ENCODE results near the gene CIDEB.

The CIDEB gene

GRCh38 chr14:24267516-24267915 is 40.3 kb downstream of the CIDEB start:
- DNase-seq, result no peak

GRCh38 chr14:24266344-24267244 is 41.2 kb downstream of the CIDEB start:
- DNase-seq, result no peak

GRCh38 chr14:24264298-24264697 is 43.5 kb downstream of the CIDEB start:
- DNase-seq, result no peak

GRCh38 chr14:24263848-24264247 is 43.9 kb downstream of the CIDEB start:
- no peak for DNase-seq

- DNase-seq, result no peak
Measured at GRCh38 chr14:24262821-24263733, 44.7 kb downstream of the CIDEB start, which contains the start of gene TGM1. Gene TGM1 (minus strand): TSS chr14:24263177. CDS start chr14:24262352, 825 bp downstream.

- no peak for DNase-seq
Measured at GRCh38 chr14:24261969-24262327, 45.8 kb downstream of the CIDEB start.

- DNase-seq, result no peak
Measured at GRCh38 chr14:24261256-24261968, 46.4 kb downstream of the CIDEB start.

- no peak for DNase-seq
Measured at GRCh38 chr14:24260780-24261157, 47.0 kb downstream of the CIDEB start.

GRCh38 chr14:24260026-24260779 is 47.6 kb downstream of the CIDEB start:
- DNase-seq, result no peak

GRCh38 chr14:24259282-24260025 is 48.3 kb downstream of the CIDEB start:
- DNase-seq, result no peak

- DNase-seq, result no peak
Measured at GRCh38 chr14:24258548-24259265, 49.1 kb downstream of the CIDEB start.

- DNase-seq, result no peak
Measured at GRCh38 chr14:24258119-24258518, 49.7 kb downstream of the CIDEB start.

GRCh38 chr14:24256960-24257359 is 50.8 kb downstream of the CIDEB start:
- no peak for DNase-seq

- DNase-seq, result peak; percentile 89
Measured at GRCh38 chr14:24255931-24256711, 51.7 kb downstream of the CIDEB start.

- DNase-seq, result no peak
Measured at GRCh38 chr14:24255438-24255837, 52.3 kb downstream of the CIDEB start.

Data from hematopoietic multipotent progenitor cell treated with erythropoietin and hydrocortisone succinate and interleukin-3 and kit ligand, for 4 days (in vitro differentiated cells).